GM21576 (cell line): Measurements from ENCODE around the gene SDE2.
A peak's percentile ranks its signal among the peaks of the same experiment; 100 is the strongest.
"Not testable (repeated sequence)": the region's sequence is repeated elsewhere in the genome, so short reads cannot be mapped to it uniquely, and the experiment has no call there.

Source experiments
- ATAC-seq: cut with Tn5 transposase; IDR thresholded peaks from one replicate; pipeline ENCODE4 v1.9.1; 2021; ENCODE audit warnings: mild to moderate bottlenecking, moderate library complexity; ENCODE audit not compliant: unreplicated experiment

SDE2 gene

DNA sequence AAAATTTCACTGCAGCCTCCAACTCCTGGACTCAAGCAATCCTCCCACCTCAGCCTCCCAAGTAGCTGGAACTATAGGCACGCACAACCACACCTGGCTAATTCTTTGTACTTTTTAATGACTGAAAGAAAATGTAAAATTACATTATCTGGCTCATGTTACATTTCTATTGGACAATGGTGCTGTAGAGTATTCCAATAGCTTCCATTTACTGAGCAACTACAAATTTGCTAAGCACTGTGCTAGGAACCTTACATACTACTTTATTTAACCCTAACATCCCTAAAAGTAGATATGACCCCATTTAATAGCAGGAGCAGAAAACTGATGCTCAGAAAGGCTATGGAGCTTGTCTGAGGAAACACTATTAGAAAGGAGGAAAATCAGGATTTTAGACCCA is 19.7 kb downstream of the SDE2 start:
- no peak for ATAC-seq

DNA sequence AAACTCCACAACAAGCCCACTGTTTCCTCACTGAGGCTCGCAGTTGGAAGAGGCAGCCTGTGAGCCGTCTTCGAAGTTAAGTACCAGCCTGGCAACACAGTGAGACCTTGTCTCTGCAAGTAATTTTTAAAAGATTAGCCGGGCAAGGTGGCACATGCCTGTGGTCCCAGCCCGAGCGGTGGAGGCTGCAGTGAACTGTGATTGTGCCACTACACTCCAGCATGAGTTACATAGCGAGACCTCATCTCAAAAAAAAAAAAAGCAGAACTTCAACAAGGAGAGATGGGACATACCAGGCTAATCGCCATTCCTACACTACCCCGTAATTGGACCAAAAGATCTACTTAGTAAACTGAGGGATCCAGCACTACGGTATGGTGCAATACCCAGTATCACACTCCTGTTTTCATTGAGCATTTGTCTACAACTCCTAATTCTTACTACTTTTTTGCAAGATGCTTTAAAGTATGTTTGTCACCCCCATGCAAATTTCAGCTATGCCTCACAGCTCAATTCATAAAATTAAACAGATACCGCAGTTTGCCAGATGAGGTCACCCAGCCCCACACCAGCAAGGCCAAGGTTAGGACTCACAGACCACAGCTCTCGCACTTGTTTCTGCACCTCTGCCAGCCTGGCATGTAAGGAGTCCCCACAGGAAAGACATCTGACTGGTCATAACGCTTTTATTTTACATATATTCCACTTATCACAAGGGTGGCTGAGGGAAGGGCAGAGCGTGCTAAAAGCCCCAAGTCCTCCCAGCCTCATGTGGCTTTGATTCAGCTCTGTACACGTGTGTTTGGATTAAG is 21.0 kb downstream of the SDE2 start:
- peak; percentile 63 for ATAC-seq

DNA sequence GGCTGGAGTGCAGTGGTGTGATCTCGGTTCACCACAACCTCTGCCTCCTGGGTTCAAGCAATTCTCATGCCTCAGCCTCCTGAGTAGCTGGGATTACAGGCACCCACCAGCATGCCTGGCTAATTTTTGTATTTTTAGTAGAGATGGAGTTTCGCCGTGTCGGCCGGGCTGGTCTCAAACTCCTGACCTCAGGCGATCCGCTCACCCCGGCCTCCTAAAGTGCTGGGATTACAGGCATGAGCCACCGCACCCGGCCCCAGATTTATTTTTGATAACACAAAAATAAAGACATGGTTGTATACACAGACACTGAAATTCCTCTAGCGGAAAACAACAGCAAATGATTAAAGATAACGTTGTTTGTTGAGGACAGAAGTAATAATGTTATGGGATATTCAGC is 24.0 kb downstream of the SDE2 start:
- ATAC-seq, result not testable (repeated sequence)

DNA sequence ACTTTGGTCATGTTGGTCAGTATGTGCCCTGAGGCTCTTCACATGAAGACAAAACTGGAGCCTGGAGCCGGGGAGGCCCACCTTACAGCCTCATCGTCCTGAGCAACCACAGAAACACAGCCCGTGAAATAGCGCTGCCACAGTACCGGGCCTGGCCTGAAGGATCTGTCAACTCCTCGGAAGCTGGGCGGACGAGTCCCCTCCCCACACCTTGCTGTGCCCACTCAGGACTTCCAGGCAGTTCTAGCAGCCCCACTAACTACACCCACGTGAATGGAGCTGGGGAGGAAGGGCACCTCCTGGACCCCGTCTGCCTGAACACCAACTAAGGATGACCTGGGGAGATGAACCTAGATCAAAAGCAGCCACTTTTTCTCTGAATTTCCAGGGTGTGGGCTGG is 24.7 kb downstream of the SDE2 start:
- ATAC-seq, result no peak

DNA sequence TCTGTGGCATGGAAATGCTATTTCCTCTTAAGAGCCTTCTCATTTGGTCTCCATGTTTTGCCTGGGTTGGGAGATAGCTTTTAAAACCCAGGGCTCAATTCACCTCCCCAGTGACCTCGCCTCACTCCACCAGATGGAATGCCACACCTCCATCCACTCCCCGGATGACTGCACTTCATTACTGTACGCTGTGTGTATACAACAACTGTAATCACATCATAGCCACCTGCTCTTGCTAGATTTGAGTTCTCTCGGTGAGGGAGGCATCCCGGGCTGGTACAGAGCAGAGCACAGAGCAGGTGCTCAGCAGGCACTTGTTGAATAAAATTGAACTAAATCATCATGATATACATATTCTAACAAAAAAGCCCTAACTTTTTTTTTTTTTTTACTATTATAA is 26.0 kb downstream of the SDE2 start:
- no peak for ATAC-seq

DNA sequence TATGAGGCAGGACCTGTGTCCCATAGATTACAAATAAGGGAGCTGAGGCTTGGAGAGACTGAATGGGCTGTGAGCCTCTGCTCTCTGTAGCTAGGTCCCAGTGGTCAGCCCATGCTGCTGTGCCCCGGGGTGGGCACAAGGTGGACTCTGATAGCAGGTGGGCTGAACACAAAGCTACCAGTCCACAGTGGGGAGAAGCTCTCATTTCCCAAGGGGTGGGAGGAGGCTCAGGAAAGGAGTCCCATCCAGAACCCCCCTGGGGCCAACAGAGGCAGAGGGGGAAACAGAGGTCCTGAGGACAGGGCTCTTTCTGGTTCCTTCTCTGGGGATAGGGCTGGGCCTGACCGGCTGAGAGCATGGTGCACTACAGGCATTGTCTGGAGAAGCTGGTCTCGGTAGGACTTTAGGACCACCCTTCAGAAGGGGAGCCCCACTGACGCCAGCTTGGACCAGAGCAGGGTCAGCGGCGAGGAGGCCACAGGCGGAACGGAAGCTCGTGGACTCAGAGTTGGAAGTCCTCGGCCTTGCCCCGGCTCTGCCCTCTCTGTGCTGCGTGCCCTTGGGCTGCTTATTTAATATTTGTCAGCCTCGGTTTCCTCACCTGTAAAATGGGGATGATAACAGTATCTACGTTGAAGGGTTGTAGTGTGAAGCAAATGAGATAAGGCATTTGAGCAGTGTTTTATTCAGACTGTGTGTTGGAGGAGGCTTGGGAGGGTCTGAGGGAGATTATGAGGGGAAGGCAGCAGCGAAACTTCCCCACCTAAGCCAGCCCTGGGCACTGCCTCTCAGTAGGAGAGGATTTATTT is 26.6 kb downstream of the SDE2 start:
- ATAC-seq, result no peak

DNA sequence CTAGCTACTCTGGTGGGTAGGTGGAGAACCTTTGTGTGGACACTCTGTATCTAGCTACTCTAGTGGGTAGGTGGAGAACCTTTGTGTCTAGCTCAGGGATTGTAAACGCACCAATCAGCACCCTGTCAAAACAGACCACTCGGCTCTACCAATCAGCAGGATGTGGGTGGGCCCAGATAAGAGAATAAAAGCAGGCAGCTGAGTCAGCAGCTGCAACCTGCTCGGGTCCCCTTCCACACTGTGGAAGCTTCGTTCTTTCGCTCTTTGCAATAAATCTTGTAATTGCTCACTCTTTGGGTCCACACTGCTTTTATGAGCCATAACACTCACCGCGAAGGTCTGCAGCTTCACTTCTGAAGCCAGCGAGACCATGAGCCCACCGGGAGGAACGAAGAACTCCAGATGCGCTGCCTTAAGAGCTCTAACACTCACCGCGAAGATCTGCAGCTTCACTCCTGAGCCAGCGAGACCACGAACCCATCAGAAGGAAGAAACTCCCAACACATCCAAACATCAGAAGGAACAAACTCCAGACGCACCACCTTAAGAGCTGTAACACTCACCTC is 28.5 kb downstream of the SDE2 start:
- ATAC-seq, result not testable (repeated sequence)

DNA sequence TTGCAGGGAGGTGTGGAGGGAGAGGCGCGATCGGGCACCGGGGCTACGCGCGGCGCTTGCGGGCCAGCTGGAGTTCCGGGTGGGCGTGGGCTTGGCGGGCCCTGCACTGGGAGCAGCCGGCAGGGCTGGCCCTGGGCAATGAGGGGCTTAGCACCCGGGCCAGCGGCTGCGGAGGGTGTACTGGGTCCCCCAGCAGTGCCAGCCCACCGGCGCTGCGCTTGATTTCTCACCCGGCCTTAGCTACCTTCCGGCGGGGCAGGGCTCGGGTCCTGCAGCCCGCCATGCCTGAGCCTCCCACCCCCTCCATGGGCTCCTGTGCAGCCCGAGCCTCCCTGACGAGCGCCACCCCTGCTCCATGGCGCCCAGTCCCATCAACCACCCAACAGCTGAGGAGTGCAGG is 29.4 kb downstream of the SDE2 start:
- not testable (repeated sequence) for ATAC-seq

DNA sequence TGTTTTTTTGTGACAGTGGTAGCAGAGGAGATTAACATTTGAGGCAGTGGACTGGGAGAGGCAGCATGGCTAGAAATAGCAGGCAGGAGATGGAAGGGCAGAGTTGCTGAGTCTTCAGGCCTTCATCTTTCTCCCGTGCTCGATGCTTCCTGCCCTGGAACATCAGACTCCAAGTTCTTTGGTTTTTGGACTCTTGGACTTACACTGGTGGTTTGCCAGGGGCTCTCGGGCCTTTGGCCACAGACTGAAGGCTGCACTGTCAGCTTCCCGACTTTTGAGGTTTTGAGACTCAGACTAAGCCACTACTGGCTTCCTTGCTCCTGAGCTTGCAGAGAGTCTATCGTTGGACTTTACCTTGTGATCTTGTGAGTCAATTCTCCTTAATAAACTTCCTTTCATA is 33.9 kb downstream of the SDE2 start:
- ATAC-seq, result no peak

DNA sequence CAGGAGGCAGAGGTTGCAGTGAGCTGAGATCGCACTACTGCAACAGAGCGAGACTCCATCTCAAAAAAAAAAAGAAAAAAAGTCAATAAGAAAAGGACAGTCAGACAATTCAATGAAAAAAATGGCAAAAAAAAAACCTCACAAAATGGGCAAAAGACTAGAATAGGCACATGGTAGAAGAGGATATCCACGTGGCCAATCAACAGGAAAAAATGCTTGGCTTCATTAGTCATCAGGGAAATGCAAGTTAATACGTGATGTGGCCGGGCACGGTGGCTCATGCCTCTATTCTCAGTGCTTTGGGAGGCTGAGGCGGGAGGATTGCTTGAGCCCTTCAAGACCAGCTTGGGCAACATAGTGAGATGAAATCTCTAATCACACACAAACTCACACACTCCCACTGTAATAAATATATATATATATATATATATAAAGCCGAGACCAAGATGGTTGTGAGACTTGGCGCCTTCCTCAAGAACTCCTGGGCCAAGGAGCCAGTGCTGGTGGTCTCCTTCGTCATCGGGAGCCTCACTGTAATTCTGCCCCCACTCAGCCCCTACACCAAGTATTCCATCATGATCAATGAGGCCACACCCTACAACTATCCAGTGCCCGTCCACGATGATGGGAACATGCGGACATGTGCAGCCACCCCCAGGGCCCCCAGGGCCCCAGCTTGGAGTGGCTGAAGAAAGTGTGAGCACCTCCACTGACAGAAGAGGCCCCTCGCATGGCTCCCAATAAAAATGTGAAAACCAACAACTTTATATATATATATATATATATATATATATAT is 35.2 kb downstream of the SDE2 start:
- ATAC-seq, result no peak

DNA sequence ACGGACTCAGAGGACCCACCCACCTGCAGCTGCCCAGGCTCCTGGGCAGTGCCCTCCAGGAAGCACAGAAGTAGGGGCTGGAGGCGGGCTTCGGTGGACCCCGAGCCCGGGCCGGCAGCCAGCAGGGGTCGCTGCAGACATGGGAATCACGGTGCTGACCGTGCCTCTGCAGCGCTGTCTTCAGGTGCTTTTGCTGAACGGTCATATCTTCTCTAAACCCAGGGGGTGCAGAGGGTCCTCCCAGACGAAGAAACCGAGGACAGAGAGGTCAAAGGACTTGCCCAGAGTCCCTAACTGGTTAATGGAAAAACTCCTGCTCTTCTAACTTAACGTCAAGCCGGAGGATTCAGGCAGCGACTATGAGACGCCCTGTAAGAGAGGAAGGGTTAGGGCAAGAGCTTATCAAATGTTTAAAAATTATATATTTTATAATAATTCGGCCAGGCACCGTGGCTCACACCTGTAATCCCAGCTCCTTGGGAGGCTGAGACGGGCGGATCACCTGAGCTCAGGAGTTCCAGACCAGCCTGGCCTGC is 36.6 kb downstream of the SDE2 start:
- ATAC-seq, result peak; percentile 84

DNA sequence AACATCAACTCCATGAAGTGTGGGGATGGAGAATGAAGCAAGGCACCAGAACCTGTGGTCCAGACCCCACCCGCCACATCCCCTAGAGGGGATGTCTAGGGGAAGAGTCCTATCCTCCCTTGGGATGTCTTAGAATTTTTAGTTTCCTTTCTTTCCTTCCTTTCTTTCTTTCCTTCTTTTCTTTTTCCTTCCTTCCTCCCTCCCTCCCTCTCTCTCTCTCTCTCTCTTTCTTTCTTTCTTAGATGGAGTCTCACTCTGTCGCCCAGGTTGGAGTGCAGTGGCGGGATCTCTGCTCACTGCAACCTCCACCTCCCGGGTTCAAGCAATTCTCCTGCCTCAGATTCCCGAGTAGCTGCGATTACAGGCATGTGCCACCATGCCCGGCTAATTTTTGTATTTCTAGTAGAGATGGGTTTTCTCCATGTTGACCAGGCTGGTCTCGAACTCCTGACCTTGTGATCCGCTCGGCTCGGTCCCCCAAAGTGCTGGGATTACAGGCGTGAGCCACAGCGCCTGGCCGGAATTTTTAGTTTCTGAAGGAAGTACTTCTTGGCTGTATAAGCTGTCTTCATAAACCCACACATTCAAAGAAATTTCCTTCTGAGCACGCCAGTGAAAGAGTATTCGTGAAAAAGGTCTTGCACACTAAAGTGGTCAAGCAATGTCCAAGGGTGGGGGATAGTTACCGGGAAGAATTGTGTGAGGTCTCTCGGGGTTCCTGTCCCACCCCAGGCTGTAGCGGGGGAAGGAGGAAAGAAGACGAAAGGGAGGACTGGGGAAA is 37.3 kb downstream of the SDE2 start:
- ATAC-seq, result no peak

DNA sequence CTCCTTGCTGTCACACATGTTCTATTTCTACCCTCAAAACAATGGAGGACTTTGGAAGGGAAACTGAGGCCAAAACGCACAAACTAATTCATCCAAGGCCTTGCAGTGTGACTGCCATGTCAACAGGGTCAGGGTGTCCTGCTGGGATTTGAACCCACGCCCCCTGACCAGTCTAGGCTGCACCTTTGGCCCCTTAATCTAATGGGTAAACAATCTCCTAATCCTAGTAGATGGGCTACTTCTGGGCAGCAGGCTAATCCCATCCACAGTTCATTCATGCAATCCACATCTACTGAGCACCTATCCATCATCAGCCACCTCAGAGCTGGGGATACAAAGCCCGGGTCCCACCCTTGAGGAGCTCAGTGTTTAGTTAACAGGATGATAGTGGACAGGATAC is 41.1 kb downstream of the SDE2 start:
- ATAC-seq, result no peak

DNA sequence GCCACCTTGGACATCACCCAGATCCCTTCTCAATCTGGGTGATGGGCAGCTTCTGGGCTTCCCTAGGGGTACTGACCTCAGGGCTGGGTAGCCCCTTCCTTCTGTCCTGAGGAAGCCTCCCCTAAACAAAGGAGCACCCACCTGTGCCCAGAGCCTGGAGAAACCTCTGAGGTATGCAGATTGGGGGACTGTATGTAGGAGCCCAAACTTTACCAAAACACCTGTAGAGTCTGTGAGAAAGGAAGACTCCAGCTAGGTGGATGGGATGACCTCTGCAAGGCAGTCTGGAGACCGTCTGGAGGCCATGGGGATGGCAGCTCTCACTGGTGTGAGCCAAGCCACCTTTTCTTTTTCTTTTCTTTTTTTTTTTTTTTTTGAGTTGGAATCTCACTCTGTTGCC is 44.4 kb downstream of the SDE2 start:
- no peak for ATAC-seq

DNA sequence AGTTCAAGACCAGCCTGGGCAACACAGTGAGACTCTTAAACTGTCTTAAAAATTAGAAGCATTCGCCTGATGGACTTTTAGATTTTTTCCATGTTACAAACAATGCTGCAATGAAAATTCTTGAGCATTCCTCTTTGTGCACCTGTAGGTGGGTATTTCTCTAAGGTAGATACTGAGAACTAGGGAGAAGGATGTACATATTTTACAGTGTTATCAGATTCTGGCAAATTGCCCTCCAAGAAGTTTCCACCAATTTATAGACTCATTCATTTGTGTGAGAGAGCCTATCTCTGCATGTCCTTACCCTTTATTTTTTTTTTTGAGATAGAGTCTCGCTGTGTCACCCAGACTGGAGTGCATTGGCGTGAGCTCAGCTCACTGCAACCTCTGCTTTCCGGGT is 45.8 kb downstream of the SDE2 start:
- ATAC-seq, result no peak

DNA sequence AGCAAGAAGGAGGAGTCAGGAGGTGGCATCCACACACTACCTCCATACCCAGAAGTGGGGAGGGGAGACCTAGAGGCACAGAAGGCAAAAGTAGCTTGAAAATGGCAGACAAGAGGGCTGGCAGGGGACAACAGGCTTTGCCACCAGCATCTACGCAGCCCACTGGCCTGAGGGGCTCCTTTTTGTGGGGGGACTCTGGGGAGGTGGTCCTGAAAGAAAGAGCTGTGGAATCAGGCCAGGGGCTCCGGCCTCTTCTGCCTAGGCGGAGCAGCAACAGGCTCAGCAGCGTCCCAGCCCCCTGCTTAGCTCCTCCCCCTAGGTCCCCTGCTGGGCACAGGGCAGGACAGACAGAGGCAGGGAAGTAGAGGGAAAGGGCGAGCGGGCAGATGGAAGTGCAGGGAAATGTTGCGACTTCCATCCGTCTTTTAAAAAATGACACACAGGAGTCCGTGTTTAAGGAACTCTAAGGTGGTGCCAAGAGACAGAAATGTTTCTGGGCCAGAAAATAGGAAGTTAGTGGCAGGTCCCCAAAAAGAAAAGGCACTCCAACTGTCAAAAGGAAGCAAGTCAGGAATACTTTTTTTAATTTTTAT is 48.1 kb downstream of the SDE2 start:
- no peak for ATAC-seq

DNA sequence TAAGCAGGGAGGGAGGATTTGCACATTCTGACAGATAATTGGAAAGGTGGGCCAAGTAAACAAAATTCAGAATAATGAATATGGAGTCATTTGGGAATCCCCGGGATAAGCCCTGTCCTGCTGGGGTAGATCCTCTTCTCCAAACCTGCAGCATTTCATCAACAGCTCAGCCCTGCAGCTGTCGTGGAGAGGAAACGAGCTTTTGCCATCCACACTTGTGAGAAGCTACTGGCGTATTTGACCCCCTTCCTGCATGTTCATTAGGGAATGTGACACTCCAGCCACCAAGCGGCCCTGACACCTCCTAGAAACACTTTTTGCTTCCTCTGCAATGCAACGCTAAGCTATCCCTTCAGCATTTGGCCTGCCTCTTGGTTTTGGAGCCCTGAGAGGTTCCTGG is 50.1 kb downstream of the SDE2 start:
- ATAC-seq, result no peak

DNA sequence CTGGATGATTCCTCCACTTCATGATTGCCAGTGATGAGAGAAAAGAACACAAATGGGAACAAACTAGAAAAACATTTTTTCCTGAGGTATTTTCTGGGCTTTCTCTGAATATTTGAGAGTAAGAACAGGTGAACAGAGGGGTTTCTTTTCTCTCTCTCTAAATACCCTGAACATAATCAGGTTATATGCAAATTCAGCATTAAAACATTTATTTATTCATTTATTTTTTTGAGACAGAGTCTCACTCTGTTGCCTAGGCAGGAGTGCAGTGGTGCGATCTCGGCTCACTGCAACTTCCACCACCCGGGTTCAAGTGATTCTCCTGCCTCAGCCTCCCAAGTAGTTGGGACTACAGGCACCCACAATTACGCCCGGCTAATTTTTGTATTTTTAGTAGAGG is 52.3 kb downstream of the SDE2 start:
- no peak for ATAC-seq

DNA sequence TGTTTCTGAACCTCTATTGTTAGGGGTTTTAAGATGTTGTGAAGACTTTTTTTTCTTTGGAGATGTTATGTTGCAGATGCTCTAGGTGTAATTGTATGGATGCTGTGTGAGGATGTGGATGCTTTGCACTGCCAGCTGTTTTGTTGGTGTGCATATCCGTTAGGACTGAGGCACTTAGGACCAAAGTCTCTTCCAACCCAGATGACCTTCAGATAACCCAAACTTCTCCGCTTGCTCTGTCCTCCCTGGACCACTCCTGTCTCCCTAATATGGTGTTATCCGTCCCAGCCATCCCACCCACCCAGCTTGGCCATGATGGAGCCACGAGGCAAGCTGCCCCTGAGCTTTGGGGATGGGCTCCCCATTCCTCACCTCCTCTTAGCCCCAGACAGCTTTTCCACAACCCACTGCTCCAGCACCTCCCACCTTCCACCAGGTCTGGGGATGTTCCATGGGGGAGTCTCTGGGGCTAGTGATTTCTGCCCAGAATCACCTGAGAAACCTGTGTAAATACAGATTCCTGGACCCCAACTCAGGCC is 53.0 kb downstream of the SDE2 start:
- ATAC-seq, result no peak
